Stomach (tissue), 4 donors: ENCODE data around the gene OSBPL9.

Source experiments
- CTCF ChIP-seq, 7 experiments: fragments of 450-650 bp in 4 of 7; fragments of 200-600 bp in 3 of 7; sonication (generic) in 3 of 7; IDR thresholded peaks; one replicate each; pipeline ENCODE4 v1.5.1; 2016 to 2019; ENCODE audit warnings: antibody characterized with exemption in 7 of 7, control low read depth in 2 of 7, mild to moderate bottlenecking in 1 of 7
- POLR2A ChIP-seq, 4 donors: fragments of 450-650 bp; IDR thresholded peaks; one replicate each; pipeline ENCODE4 v1.6.1; 2016; ENCODE audit warnings: antibody characterized with exemption in 4 of 4, control low read depth in 2 of 4, mild to moderate bottlenecking in 1 of 4, moderate library complexity in 1 of 4

GRCh38 chr1:51745304-51745570 lies 128.3 kb downstream of the OSBPL9 start:
- TF ChIP-seq POLR2A (IDR thresholded peaks at IDR 0.05) (no peak), CTCF (IDR thresholded peaks at IDR 0.05) (no peak)
